Measurements from ENCODE around the gene CYB5R2.

DNA sequence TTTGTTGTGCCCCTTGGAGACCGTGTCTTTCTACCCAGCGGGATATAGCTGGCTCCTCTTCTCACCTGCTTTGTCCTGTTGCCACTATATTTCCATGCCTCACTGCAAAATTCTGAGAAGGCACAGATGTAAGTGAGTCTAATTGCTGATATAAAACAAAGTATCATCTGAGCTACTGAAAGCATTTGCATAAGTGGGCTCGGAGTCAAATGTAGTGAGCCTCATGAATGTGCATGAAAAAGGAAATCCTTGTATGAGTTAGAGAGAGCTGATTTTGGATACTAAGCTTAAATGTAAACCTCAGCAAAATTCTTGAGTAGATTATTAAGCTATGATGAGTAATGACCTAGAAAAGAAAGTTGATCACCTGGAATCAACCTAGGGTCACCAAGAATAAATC is 19.1 kb upstream of the CYB5R2 start:
- TF ChIP-seq, protein P1, sequence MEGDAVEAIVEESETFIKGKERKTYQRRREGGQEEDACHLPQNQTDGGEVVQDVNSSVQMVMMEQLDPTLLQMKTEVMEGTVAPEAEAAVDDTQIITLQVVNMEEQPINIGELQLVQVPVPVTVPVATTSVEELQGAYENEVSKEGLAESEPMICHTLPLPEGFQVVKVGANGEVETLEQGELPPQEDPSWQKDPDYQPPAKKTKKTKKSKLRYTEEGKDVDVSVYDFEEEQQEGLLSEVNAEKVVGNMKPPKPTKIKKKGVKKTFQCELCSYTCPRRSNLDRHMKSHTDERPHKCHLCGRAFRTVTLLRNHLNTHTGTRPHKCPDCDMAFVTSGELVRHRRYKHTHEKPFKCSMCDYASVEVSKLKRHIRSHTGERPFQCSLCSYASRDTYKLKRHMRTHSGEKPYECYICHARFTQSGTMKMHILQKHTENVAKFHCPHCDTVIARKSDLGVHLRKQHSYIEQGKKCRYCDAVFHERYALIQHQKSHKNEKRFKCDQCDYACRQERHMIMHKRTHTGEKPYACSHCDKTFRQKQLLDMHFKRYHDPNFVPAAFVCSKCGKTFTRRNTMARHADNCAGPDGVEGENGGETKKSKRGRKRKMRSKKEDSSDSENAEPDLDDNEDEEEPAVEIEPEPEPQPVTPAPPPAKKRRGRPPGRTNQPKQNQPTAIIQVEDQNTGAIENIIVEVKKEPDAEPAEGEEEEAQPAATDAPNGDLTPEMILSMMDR (IDR thresholded peaks at IDR 0.05): no peak
- TF ChIP-seq POLR2A (IDR thresholded peaks at IDR 0.05) (no peak), POLR2AphosphoS5 (IDR thresholded peaks at IDR 0.05) (no peak)

All from prostate gland (tissue), 2 donors.